Fibroblast of the aortic adventitia (primary cell): ENCODE data around the gene SLC28A2. TPM values are rescaled to one million over a fixed set of nuclear protein-coding genes. Genes with fewer than 3 reads are reported as not detected.

ENCODE experiments used
- DNase-seq: peaks from one replicate; pipeline ENCODE4 v3.0.0-alpha.2; 2010; ENCODE audit warnings: low read depth
- H3K4me3 ChIP-seq: 2 replicates; pipeline ENCODE4 v1.5.1; 2011; ENCODE audit warnings: low read depth, mild to moderate bottlenecking, control low read depth, low read length, moderate library complexity
- total RNA-seq: library from RNA; depleted of rRNA; stranded (reverse); fragments of >200 nt; gene quantifications from 2 replicates; pipeline ENCODE4 v1.2.3, GENCODE V29; 2012; ENCODE audit warnings: low replicate concordance
- TF ChIP-seq, protein P1 (sequence below): IDR thresholded peaks from 2 replicates; pipeline ENCODE4 v1.5.1; 2011; ENCODE audit warnings: mild to moderate bottlenecking, low read length, control low read depth, inconsistent platforms; ENCODE audit not compliant: insufficient read depth

Gene SLC28A2
- total RNA-seq, 1 donor = not detected

DNA sequence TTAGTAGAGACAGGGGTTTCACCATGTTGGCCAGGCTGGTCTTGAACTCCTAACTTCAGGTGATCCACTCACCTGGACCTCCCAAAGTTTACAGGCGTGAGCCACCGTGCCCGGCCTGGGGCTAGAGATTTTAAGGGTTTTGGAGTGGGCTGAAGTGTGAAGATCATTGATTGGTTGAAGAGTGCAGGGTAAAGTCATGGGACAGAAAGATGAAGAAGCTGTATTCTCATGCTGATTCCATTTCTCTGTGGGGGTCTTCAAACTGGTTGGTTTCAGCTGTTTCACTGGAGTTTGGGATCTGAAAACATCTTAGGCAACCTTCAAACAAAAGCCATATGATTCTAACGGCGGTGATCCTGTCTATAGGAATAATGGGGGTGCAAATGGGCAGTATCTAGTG lies 74.2 kb downstream of the SLC28A2 start:
- no peak overlapping the region for H3K4me3 ChIP-seq
- no peak for DNase-seq
- TF ChIP-seq, protein P1, sequence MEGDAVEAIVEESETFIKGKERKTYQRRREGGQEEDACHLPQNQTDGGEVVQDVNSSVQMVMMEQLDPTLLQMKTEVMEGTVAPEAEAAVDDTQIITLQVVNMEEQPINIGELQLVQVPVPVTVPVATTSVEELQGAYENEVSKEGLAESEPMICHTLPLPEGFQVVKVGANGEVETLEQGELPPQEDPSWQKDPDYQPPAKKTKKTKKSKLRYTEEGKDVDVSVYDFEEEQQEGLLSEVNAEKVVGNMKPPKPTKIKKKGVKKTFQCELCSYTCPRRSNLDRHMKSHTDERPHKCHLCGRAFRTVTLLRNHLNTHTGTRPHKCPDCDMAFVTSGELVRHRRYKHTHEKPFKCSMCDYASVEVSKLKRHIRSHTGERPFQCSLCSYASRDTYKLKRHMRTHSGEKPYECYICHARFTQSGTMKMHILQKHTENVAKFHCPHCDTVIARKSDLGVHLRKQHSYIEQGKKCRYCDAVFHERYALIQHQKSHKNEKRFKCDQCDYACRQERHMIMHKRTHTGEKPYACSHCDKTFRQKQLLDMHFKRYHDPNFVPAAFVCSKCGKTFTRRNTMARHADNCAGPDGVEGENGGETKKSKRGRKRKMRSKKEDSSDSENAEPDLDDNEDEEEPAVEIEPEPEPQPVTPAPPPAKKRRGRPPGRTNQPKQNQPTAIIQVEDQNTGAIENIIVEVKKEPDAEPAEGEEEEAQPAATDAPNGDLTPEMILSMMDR = no peak

DNA sequence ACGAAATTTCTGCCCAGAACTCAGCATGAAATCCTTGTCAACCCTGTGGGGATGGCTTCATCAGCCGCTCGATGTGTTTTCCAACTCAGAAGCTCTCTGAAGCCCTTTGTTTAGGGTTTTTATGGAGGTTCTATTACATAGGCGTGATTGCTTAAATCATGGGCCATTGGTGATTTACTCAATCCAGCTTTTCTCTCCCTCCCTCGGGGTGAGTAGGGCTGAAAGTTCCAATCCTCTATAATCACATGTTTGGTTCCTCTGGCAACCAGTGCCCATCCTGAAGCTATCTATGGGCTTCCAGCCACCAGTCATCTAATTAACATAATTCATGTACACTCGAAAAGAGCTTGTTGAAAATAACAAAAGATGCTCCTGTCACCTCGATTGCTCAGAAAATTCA lies 74.7 kb downstream of the SLC28A2 start:
- TF ChIP-seq, protein P1 = no peak
- DNase-seq = no peak
- H3K4me3 ChIP-seq = no peak overlapping the region

Other genes with a start within 250 kb of the SLC28A2 start
- 9.8 and 13.2 TPM in 2 replicates for gene SORD, start 229.0 kb upstream of the SLC28A2 start, total RNA-seq
- gene DUOX2, start 138.1 kb upstream of the SLC28A2 start, total RNA-seq = not detected in 2 replicates
- not detected in 2 replicates for gene DUOXA2, start 137.9 kb upstream of the SLC28A2 start, total RNA-seq
- gene DUOXA1, start 122.4 kb upstream of the SLC28A2 start, total RNA-seq = 0.36 TPM in 1 of 2 replicates, not detected in the other
- not detected in 2 replicates for gene DUOX1, start 122.2 kb upstream of the SLC28A2 start, total RNA-seq
- gene SHF, start 64.3 kb upstream of the SLC28A2 start, total RNA-seq = 1.9 and 11.0 TPM in 2 replicates
- 0.18 and 0.57 TPM in 2 replicates for gene GATM, start 126.3 kb downstream of the SLC28A2 start, total RNA-seq